Neutrophil (primary cell): ENCODE results near the gene F2R.

ENCODE experiments used
- H3K27ac ChIP-seq: fragments of 200-600 bp; sonication (generic); 2 replicates; pipeline ENCODE4 v1.5.1; 2016; ENCODE audit warnings: mild to moderate bottlenecking, moderate library complexity
- H3K27me3 ChIP-seq: fragments of 200-600 bp; sonication (generic); 2 replicates; pipeline ENCODE4 v1.6.0; 2016; ENCODE audit warnings: mild to moderate bottlenecking
- H3K36me3 ChIP-seq: fragments of 200-600 bp; sonication (generic); 2 replicates; pipeline ENCODE4 v1.5.1; 2017
- H3K4me1 ChIP-seq, 2 experiments: fragments of 200-600 bp in 1 of 2; sonication (generic) in 1 of 2; 1 replicate in 1 of 2; 2 replicates in 1 of 2; pipeline versions ENCODE4 v1.5.1 to v1.6.1; 2013 to 2016; ENCODE audit warnings: low read depth in 1 of 2, low read length in 1 of 2, mild to moderate bottlenecking in 1 of 2, moderate library complexity in 1 of 2; ENCODE audit not compliant: control insufficient read depth in 1 of 2, insufficient read depth in 1 of 2
- H3K4me3 ChIP-seq, 2 experiments: fragments of 200-600 bp in 1 of 2; sonication (generic) in 1 of 2; 1 replicate in 1 of 2; 2 replicates in 1 of 2; pipeline ENCODE4 v1.5.1; 2013 to 2016; ENCODE audit warnings: low read depth in 1 of 2, low read length in 1 of 2, mild to moderate bottlenecking in 1 of 2, moderate library complexity in 1 of 2
- H3K9me3 ChIP-seq: fragments of 200-600 bp; sonication (generic); 2 replicates; pipeline ENCODE4 v1.5.1; 2016
- TF ChIP-seq, protein P1 (sequence below): fragments of 200-600 bp; sonication (generic); IDR thresholded peaks from 2 replicates; pipeline ENCODE4 v1.5.1; 2016; ENCODE audit warnings: antibody characterized with exemption

Gene F2R

DNA sequence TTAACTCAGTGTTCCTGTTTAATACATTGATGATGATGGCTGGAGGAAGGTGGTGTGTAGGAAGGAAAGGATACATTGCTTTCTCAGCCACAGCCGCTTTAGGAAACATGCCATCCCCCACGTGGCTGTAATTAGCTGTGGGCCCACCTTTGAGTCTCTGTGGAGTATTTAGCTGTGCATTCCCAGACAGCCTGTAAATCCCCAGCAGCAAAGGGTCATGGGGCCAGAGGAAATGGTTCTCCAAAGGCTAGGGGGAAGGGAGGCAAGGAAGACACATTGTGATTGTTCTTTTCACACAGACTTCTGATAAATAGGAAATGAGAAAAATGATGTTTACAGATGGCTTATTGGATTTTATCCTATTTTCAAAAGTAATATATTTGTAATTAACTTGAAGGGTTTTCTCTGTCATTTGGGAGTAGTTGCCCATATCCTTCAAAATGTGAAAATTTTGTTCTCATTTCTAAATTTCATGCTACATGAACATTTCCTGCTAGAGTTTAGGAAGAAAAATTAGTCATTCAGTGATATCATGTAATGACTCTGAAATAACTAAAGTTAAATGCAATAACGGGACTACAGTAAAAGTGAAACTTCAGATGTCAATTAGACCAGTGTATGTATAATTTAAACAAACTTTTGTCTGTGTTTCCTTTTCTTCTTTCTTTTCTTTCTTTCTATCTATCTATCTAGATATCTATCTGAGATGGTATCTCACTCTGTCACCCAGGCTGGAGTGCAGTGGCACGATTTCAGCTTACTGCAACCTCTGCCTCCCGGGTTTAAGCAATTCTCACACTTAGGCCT, 24.3 kb upstream of the F2R start:
- TF ChIP-seq, protein P1, sequence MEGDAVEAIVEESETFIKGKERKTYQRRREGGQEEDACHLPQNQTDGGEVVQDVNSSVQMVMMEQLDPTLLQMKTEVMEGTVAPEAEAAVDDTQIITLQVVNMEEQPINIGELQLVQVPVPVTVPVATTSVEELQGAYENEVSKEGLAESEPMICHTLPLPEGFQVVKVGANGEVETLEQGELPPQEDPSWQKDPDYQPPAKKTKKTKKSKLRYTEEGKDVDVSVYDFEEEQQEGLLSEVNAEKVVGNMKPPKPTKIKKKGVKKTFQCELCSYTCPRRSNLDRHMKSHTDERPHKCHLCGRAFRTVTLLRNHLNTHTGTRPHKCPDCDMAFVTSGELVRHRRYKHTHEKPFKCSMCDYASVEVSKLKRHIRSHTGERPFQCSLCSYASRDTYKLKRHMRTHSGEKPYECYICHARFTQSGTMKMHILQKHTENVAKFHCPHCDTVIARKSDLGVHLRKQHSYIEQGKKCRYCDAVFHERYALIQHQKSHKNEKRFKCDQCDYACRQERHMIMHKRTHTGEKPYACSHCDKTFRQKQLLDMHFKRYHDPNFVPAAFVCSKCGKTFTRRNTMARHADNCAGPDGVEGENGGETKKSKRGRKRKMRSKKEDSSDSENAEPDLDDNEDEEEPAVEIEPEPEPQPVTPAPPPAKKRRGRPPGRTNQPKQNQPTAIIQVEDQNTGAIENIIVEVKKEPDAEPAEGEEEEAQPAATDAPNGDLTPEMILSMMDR, result no peak
- Histone ChIP-seq H3K9me3 (no peaks in the 10 kb centered on the region), H3K4me1 (peaks cover 6 to 7% of the 10 kb centered on the region in 2 experiments), H3K4me3 (no peak overlapping the region), H3K27ac (no peak overlapping the region), H3K36me3 (peaks cover 86% of the 10 kb centered on the region), H3K27me3 (no peaks in the 10 kb centered on the region)

DNA sequence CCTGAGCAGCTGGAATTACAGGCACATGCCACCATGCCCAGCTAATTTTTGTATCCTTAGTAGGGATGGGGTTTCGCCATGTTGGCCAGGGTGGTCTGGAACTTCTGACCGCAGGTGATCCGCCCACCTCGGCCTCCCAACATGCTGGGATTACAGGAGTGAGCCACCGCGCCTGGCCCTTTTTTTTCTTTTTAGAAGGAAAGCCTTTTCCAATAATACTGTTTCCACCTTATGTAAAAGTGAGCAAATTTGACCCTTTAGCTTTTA, 23.7 kb upstream of the F2R start:
- H3K4me1 ChIP-seq, result peaks cover 6 to 7% of the 10 kb centered on the region in 2 experiments
- no peaks in the 10 kb centered on the region for H3K9me3 ChIP-seq
- H3K4me3 ChIP-seq, result no peak overlapping the region
- H3K27me3 ChIP-seq, result no peaks in the 10 kb centered on the region
- no peak overlapping the region for H3K27ac ChIP-seq
- TF ChIP-seq, protein P1, result no peak
- H3K36me3 ChIP-seq, result peaks cover 81% of the 10 kb centered on the region

DNA sequence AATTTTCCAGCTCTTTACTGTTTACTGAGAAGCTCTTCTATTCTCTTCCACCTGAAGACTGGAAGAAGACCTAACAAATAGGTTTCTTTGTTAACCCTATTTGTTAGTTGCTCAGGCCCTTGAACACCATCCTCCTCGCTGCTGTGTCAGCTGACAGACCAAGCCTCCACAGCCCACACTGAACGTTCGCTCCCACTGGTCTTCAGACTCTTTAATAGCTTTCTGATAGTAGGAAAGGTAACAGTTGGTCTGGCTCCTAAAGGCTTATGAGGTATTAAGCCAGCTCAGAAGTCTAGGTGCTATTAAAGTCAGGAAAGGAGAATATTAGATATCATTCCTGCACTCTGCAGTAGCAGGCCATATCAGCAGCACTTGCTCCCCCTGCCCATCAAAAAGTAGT, 23.3 kb upstream of the F2R start:
- H3K36me3 ChIP-seq, result peaks cover 78% of the 10 kb centered on the region
- no peak overlapping the region for H3K27ac ChIP-seq
- H3K9me3 ChIP-seq, result no peaks in the 10 kb centered on the region
- TF ChIP-seq, protein P1, result no peak
- no peaks in the 10 kb centered on the region for H3K27me3 ChIP-seq
- H3K4me3 ChIP-seq, result no peak overlapping the region
- H3K4me1 ChIP-seq, result peaks cover 6 to 7% of the 10 kb centered on the region in 2 experiments

DNA sequence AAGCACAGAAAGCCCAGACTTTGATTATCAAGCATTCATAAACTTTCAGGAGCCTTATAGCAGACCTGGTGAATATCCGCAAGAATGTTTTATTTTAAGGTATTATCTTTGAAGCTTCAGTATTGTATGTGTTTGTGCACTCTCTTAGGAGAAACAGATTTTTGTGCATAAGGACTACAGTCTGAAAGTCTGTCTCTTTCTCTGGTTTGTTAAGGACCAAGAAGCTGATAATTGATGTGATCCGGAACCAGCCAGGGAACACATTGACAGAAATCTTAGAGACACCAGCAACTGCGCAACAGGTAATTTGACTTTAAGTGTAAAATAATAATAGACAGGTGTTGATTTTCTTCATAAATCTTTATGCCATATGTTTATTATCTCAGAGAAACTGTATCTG, 22.8 kb upstream of the F2R start:
- Histone ChIP-seq H3K9me3 (no peaks in the 10 kb centered on the region), H3K4me3 (no peak overlapping the region), H3K27me3 (no peaks in the 10 kb centered on the region), H3K27ac (no peak overlapping the region), H3K36me3 (peaks cover 78% of the 10 kb centered on the region), H3K4me1 (peaks cover 6 to 7% of the 10 kb centered on the region in 2 experiments)
- TF ChIP-seq, protein P1, result no peak

DNA sequence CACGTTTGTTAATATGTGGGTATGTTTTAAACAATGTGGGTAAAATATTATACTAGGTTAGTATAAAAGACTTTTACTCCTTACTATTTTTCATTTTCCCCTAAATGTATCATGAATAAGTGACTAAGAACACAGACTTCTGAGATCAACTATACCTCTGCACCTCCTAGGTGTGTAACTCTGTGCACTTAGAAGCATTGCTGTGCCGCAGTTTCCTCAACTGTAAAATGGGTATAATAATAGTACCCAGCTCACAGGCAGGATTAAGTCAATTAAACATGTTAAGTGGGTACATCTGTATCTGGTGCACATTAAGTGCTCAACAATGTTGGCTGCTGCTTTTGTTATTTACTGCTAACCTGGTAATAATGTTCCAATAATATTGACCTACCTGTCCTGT, 21.6 kb upstream of the F2R start:
- Histone ChIP-seq H3K27ac (no peak overlapping the region), H3K36me3 (peaks cover 79% of the 10 kb centered on the region), H3K4me3 (no peak overlapping the region), H3K9me3 (no peaks in the 10 kb centered on the region), H3K4me1 (peaks cover 6 to 7% of the 10 kb centered on the region in 2 experiments), H3K27me3 (no peaks in the 10 kb centered on the region)
- TF ChIP-seq, protein P1, result no peak
